DOHH2 (cell line): Measurements from ENCODE around the gene ABHD3.
"Not testable (repeated sequence)": the region's sequence is repeated elsewhere in the genome, so short reads cannot be mapped to it uniquely, and the experiment has no call there.

ENCODE experiments used
- H3F3A ChIP-seq: fragments of 200-600 bp; sonication (generic), shearing (Covaris generic); 2 replicates; pipeline ENCODE4 v1.6.0; 2016; ENCODE audit warnings: antibody characterized with exemption, mild to moderate bottlenecking; ENCODE audit not compliant: control insufficient read depth, insufficient read depth
- H3K27ac ChIP-seq: fragments of 200-600 bp; sonication (generic); 2 replicates; pipeline ENCODE4 v1.5.1; 2014; ENCODE audit warnings: low read depth, mild to moderate bottlenecking, low read length, moderate library complexity
- H3K27me3 ChIP-seq: fragments of 200-600 bp; sonication (generic); 2 replicates; pipeline ENCODE4 v1.6.1; 2014; ENCODE audit warnings: mild to moderate bottlenecking, low read length, mixed read lengths; ENCODE audit not compliant: control insufficient read depth
- H3K36me3 ChIP-seq: fragments of 200-600 bp; sonication (generic); 2 replicates; pipeline ENCODE4 v1.6.1; 2014; ENCODE audit warnings: mild to moderate bottlenecking, low read length, moderate library complexity, mixed read lengths; ENCODE audit not compliant: control insufficient read depth
- H3K4me1 ChIP-seq: fragments of 200-600 bp; sonication (generic); 2 replicates; pipeline ENCODE4 v1.6.1; 2014; ENCODE audit warnings: mild to moderate bottlenecking, low read length, mixed read lengths; ENCODE audit not compliant: control insufficient read depth
- H3K4me2 ChIP-seq: fragments of 200-600 bp; sonication (generic); 2 replicates; pipeline ENCODE4 v1.6.0; 2014; ENCODE audit warnings: mild to moderate bottlenecking, low read length, moderate library complexity
- H3K4me3 ChIP-seq: fragments of 200-600 bp; sonication (generic); 2 replicates; pipeline ENCODE4 v1.5.1; 2014; ENCODE audit warnings: mild to moderate bottlenecking, low read length, mixed read lengths
- H3K79me2 ChIP-seq: fragments of 200-600 bp; sonication (generic); 2 replicates; pipeline ENCODE4 v1.6.1; 2014; ENCODE audit warnings: mild to moderate bottlenecking, low read length, mixed read lengths; ENCODE audit not compliant: control insufficient read depth
- H3K9me2 ChIP-seq: fragments of 200-600 bp; sonication (generic); replicated peaks from 2 replicates; pipeline ENCODE4 v1.6.1; 2014; ENCODE audit warnings: mild to moderate bottlenecking, low read length, mixed read lengths; ENCODE audit not compliant: control insufficient read depth
- H3K9me3 ChIP-seq: fragments of 200-600 bp; sonication (generic); 2 replicates; pipeline ENCODE4 v1.6.1; 2014; ENCODE audit warnings: antibody characterized with exemption, low read length, mixed read lengths; ENCODE audit not compliant: control insufficient read depth, insufficient read depth
- H4K20me1 ChIP-seq: fragments of 200-600 bp; sonication (generic); 2 replicates; pipeline ENCODE4 v1.6.0; 2014; ENCODE audit warnings: low read depth, mild to moderate bottlenecking, antibody characterized with exemption, low read length, moderate library complexity; ENCODE audit not compliant: control insufficient read depth, insufficient read depth
- EZH2phosphoT487 ChIP-seq: fragments of 200-600 bp; sonication (generic); IDR thresholded peaks from 2 replicates; pipeline ENCODE4 v1.6.1; 2017; ENCODE audit warnings: borderline replicate concordance, mild to moderate bottlenecking, antibody characterized with exemption, low read length, moderate library complexity, mixed read lengths
- TF ChIP-seq, protein P1 (sequence below): fragments of 200-600 bp; sonication (generic); IDR thresholded peaks from one replicate; pipeline ENCODE4 v1.5.1; 2014; ENCODE audit warnings: antibody characterized with exemption, mild to moderate bottlenecking, low read depth, low read length; ENCODE audit not compliant: poor library complexity, severe bottlenecking

ABHD3 gene

GRCh38 chr18:21739604-21740537, 35.3 kb upstream of the ABHD3 start:
- H4K20me1 ChIP-seq, result peaks cover 4% of the 10 kb centered on the region; the same call in 1 of the 2 replicates
- TF ChIP-seq, protein P1, sequence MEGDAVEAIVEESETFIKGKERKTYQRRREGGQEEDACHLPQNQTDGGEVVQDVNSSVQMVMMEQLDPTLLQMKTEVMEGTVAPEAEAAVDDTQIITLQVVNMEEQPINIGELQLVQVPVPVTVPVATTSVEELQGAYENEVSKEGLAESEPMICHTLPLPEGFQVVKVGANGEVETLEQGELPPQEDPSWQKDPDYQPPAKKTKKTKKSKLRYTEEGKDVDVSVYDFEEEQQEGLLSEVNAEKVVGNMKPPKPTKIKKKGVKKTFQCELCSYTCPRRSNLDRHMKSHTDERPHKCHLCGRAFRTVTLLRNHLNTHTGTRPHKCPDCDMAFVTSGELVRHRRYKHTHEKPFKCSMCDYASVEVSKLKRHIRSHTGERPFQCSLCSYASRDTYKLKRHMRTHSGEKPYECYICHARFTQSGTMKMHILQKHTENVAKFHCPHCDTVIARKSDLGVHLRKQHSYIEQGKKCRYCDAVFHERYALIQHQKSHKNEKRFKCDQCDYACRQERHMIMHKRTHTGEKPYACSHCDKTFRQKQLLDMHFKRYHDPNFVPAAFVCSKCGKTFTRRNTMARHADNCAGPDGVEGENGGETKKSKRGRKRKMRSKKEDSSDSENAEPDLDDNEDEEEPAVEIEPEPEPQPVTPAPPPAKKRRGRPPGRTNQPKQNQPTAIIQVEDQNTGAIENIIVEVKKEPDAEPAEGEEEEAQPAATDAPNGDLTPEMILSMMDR, result no peak
- TF ChIP-seq EZH2phosphoT487, result no peak
- H3K27ac ChIP-seq, result peak overlapping the region; percentile 87

DNA sequence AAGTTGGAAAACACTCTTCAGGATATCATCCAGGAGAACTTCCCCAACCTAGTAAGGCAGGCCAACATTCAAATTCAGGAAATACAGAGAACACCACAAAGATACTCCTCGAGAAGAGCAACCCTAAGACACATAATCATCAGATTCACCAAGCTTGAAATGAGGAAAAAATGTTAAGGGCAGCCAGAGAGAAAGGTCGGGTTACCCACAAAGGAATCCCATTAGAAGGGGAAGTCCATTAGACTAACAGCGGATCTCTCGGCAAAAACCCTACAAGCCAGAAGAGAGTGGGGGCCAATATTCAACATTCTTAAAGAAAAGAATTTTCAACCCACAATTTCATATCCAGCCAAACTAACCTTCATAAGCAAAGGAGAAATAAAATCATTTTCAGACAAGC, 32.4 kb upstream of the ABHD3 start:
- peaks cover 11% of the 10 kb centered on the region for H3K4me1 ChIP-seq
- not testable (repeated sequence) for H3K36me3 ChIP-seq, H3K9me3 ChIP-seq, H3K27ac ChIP-seq, H3K27me3 ChIP-seq, H3K9me2 ChIP-seq, H4K20me1 ChIP-seq, H3K79me2 ChIP-seq, H3K4me3 ChIP-seq, H3F3A ChIP-seq, H3K4me2 ChIP-seq

More at GRCh38 chr18:21739604-21740537, 35.3 kb upstream of the ABHD3 start:
- Histone ChIP-seq H3F3A (peaks cover 1% of the 10 kb centered on the region; the same call in 1 of the 2 replicates), H3K4me3 (peak overlapping the region; percentile 94), H3K79me2 (peaks cover 35% of the 10 kb centered on the region), H3K36me3 (peaks cover 15% of the 10 kb centered on the region; the same call in 1 of the 2 replicates), H3K27me3 (no peaks in the 10 kb centered on the region), H3K9me2 (no peaks in the 10 kb centered on the region), H3K4me2 (peak overlapping the region; percentile 82), H3K4me1 (peaks cover 31% of the 10 kb centered on the region), H3K9me3 (no peaks in the 10 kb centered on the region; the same call in 1 of the 2 replicates)

GRCh38 chr18:21735452-21736015, 31.0 kb upstream of the ABHD3 start:
- no peaks in the 10 kb centered on the region; the same call in 1 of the 2 replicates for H3K9me3 ChIP-seq
- no peaks in the 10 kb centered on the region for H3K36me3 ChIP-seq
- H3K9me2 ChIP-seq, result no peaks in the 10 kb centered on the region
- TF ChIP-seq, protein P1, result no peak
- no peak for TF ChIP-seq EZH2phosphoT487
- no peaks in the 10 kb centered on the region for H3K27me3 ChIP-seq
- H3K79me2 ChIP-seq, result no peaks in the 10 kb centered on the region
- no peak overlapping the region for H3K27ac ChIP-seq
- H3F3A ChIP-seq, result no peaks in the 10 kb centered on the region
- H3K4me2 ChIP-seq, result no peak overlapping the region
- H3K4me3 ChIP-seq, result no peak overlapping the region
- peaks cover 11% of the 10 kb centered on the region for H3K4me1 ChIP-seq
- H4K20me1 ChIP-seq, result no peaks in the 10 kb centered on the region

DNA sequence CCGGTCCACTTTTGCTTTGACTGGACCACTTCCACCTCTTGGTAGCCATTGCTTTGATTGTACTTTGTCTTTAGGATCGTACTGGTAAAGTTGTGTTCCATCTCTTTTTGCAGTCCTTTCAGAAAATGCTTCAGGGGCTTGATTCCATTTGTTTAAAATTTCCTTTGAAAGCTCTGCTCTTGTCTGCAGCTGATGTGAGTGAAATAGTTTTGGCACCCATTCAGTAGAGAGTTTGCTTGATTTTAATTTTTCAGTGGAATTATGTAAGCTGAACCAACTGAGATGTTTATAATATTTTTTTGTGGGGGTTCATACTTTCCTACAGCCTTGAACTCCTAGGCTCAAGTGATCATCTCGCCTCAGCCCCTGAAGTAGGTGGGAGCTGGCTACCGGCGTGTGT, 28.4 kb upstream of the ABHD3 start:
- TF ChIP-seq EZH2phosphoT487, result no peak
- TF ChIP-seq, protein P1, result no peak
- H3K27ac ChIP-seq, result no peak overlapping the region
- no peaks in the 10 kb centered on the region; the same call in 1 of the 2 replicates for H3K9me3 ChIP-seq
- no peaks in the 10 kb centered on the region for H3K36me3 ChIP-seq
- H4K20me1 ChIP-seq, result no peaks in the 10 kb centered on the region
- H3K27me3 ChIP-seq, result no peaks in the 10 kb centered on the region
- H3K79me2 ChIP-seq, result no peaks in the 10 kb centered on the region
- H3K9me2 ChIP-seq, result no peaks in the 10 kb centered on the region
- H3K4me2 ChIP-seq, result no peak overlapping the region
- H3F3A ChIP-seq, result no peaks in the 10 kb centered on the region
- no peaks in the 10 kb centered on the region for H3K4me1 ChIP-seq
- H3K4me3 ChIP-seq, result no peak overlapping the region
